NCI-H748 (cell line): Measurements from ENCODE around the gene SLC27A5.
"Not testable (repeated sequence)": the region's sequence is repeated elsewhere in the genome, so short reads cannot be mapped to it uniquely, and the experiment has no call there.

ENCODE experiments used
- DNase-seq: peaks from one replicate; lab custom pipeline; 2025; ENCODE audit not compliant: unreplicated experiment; lab: John Stamatoyannopoulos, UW

Gene SLC27A5

DNA sequence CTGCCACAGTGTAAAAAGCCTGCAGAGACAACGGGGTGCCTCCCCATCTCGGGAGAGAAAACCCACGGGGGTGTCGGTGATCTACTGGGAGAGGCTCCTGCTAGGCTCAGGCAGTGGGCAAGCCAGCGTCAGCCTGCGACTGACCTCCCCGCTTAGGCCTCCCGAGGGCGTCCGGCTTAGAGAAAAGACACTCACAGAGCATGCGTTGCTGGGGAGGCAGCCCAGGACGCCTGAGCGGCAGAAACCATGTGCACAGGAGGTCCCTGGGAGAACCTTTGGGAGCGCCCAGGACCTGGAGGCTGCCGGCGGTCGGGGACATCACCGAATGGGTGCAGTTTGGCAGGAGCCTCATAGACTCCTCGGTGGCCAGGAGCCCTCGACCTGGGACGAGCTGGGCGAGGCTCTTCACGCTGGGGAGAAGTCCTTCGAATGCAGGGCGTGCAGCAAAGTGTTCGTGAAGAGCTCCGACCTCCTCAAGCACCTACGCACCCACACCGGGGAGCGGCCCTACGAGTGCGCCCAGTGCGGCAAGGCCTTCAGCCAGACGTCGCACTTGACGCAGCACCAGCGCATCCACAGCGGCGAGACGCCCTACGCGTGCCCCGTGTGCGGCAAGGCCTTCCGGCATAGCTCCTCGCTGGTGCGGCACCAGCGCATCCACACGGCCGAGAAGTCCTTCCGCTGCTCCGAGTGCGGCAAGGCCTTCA, 40.8 kb downstream of the SLC27A5 start:
- DNase-seq, result not testable (repeated sequence)

DNA sequence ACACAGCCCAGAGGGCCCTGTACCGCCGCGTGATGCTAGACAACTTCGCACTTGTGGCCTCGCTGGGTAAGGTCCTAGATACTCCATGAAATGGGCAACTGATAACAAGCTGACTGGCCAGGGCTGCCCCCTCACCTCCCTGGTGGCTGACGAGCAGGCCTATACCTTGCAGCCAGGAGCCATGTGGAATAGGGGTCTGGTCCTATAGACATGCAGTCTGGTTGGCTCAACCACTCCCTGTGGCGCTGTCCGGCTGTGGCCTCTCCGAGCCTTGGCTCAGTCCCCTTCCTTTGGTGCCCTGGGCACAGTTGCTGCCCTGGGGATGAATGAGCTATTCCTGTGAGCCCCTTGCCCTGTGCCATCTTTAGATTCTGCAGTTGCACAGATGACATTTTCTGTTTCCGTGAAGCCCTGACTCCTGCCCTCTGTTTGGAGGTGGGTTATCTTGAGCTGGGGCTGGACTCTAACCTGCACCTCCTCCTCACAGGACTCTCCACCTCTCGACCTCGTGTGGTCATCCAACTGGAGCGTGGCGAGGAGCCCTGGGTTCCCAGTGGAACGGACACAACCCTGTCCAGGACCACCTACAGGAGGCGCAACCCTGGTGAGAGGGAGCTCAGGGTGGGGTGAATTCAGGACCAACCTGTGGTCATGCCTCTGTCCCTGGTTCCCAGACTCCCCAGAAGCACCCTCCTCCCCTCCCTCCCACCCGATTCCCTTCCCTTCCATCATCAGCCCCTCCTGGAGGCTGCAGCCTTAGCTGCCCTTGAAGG, 42.4 kb downstream of the SLC27A5 start:
- DNase-seq, result no peak

DNA sequence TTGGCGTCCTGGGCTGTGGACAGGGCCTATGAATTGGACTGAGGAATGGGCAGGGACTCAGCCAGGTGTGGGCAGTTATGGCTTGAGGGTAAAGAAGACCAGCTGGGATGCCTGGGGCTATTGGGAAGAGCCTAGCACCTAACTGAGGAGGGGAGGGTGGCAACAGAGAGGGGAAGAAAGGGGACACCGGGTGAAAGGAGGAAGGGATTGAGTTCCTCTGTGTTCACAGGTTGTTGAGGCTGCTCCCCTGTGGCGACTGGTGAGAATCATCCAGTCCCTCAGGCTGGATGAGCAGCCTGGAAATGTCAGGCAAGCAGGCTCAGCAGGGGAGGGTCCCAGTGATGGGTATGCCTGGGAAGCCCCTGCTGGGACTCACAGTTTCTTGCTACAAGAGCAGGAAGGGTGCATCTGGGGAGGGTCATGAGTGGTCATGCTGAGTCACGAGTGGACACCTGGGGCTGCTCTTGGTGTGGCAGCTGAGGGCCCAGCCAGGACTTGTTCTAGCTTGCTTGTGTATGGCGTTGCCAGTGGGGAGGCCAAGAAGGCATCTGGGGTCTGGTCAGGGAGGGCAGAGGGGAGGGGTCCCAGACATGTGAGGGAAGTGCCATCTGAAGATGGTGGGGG, 43.5 kb downstream of the SLC27A5 start:
- no peak for DNase-seq

DNA sequence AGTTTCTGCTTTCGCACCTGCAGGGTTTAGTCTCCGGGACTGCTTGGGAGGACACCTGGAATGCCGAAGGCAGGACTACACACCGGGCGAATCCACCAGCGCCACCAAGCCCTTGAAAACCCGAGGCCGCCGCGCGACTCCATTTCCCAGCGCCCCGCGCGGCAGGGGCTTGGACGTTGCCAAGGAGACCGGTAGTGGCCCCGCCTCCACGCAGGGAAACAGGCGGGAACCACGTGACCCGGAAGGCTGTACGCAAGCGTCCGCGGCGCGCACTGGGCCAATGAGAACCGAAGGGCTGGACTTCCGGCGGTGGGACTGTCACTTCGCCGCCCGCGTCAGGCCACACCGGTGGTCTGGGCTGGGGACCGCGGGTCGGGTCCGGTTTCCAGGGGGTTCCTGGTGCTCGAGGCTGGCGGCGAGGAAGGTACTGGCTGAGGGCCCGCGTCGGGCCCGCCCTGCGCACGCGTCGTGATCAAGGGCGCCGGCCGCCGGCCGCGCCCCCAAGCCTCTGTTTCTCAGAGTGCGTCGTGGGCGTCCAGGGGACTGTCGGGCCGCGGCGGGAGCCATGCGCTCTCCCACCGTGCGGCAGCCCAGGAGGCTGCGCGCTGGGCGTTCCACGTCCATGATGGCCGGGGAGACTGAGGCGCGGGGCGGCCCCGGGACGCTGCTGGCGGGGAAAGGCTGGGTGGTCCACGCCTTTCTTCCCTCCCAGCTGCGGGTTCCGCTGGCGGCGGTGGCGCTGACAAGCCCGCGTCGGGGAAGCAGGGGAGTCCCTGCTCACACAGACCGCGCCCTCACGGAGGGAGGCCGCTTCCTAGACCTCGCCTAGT, 44.8 kb downstream of the SLC27A5 start, which contains the start of gene ZNF324:
ZNF324 (plus strand) TSS at position 321 of the 830 bp plus-strand sequence. CDS start 2,106 bp downstream, outside the sequence.
- DNase-seq, result peak; percentile 99

DNA sequence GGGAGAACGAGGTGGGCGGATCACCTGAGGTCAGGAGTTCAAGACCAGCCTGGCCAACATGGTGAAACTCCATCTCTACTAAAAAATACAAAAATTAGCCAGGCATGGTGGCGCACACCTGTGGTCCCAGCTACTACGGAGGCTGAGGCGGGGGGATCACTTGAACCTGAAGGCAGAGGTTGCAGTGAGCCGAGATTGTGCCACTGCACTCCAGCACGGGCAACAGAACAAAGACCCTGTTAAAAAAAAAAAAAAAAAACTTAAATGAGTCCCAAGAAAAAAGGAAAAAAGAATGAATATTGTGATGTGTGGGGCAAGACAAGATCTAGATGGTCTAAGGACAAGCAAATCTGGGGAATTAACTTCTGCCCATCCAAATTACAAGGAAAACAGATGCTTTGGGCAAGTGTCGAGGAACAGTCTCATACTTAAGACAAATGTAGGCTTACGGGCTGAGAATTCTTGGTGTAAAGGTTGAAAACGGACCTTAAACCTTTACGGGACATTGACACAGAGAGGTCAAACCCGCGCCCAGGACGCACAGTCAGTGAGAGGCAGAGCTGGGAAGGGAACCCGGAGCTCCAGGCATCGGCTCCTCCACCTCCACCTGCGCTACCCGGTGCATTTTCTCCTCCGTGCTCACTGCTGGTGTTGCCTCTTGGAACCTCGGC, 45.6 kb downstream of the SLC27A5 start:
- DNase-seq, result no peak

DNA sequence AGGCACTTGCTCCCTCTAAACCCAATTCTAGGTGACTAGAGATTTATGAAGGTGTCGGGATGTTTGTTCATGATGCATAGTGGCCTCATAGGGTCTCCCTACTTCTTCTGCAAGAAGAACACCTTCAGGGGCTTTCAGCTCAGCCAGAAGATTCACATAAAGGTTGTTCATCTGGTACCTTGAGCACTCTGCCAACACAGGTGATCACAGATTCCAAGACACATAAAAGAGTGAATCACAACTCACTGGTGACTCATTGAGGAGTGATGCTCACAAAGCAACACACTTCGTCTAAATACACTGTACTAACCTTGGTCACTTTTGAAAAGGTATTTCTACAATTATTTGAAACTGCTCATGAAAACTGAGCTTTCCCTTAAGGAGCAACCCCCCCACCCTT, 51.8 kb downstream of the SLC27A5 start:
- DNase-seq, result no peak

DNA sequence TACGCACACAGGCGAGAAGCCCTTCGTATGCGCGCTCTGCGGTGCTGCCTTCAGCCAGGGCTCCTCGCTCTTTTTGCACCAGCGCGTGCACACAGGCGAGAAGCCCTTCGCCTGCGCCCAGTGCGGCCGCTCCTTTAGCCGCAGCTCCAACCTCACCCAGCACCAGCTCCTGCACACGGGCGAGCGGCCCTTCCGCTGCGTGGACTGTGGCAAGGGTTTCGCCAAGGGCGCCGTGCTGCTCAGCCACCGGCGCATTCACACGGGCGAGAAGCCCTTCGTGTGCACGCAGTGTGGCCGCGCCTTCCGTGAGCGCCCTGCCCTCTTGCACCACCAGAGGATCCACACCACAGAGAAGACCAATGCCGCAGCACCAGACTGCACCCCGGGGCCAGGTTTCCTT, 55.7 kb downstream of the SLC27A5 start:
- no peak for DNase-seq

DNA sequence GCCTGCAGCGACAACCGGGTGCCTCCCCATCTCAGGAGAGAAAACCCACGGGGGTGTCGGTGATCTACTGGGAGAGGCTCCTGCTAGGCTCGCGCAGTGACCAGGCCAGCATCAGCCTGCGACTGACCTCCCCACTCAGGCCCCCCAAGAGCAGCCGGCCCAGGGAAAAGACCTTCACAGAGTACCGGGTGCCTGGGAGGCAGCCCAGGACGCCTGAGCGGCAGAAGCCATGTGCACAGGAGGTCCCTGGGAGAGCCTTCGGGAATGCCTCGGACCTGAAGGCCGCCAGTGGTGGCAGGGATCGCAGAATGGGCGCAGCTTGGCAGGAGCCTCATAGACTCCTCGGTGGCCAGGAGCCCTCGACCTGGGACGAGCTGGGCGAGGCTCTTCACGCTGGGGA, 56.5 kb downstream of the SLC27A5 start:
- DNase-seq, result no peak

DNA sequence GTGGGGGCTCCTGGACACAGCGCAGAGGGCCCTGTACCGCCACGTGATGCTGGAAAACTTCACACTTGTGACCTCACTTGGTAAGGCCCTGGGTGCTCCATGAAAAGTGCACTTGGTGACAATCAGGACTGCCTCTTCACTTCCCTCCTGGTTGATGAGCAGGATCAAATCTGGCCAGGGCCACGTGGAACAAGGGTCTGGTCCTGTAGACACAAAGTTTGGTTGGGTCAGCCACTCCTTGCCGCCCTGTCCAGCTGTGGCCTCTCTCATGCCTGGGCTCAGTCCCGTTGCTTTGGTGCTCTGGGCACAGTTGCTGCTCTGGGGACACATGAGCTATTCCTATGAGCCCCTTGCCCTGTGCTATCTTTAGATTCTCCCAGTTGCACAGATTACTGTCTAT, 58.0 kb downstream of the SLC27A5 start:
- no peak for DNase-seq

DNA sequence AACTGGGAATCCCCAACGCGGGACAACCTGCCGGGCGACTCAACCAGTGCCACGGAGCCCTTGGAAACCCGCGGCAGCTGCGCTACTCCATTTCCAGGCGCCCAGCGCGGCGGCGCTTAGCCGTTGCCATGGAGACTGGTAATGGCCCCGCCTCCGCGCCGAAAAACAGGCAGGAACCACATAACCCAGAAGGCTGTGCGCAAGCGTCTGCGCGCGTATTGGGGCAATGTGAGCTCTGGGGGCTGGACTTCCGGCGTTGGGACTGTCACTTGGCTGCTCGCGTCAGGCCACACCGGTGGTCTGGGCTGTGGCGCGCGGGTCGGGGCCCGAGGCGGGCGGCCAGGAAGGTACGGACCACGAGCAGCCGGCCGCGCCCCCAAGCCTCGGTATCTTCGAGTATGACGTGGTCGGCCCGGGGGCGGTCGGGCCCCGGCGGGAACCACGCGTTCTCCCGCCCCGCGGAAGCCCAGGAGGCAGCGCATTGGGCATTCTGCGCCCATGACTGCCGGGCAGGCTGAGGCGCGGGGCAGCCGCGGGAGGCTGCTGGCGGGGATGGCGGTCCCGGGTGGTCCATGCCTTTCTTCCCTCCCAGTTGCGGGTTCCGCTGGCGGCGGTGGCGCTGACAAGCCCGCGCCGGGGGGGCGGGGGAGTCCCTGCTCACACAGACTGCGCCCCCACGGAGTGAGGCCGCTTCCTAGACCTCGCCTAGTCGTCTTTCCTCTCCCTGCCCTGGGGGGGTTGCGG, 60.3 kb downstream of the SLC27A5 start, which contains the start of gene ZNF324B:
ZNF324B (plus strand) TSS at position 265 of the 744 bp plus-strand sequence. CDS start 2,080 bp downstream, outside the sequence.
- peak; percentile 99 for DNase-seq

DNA sequence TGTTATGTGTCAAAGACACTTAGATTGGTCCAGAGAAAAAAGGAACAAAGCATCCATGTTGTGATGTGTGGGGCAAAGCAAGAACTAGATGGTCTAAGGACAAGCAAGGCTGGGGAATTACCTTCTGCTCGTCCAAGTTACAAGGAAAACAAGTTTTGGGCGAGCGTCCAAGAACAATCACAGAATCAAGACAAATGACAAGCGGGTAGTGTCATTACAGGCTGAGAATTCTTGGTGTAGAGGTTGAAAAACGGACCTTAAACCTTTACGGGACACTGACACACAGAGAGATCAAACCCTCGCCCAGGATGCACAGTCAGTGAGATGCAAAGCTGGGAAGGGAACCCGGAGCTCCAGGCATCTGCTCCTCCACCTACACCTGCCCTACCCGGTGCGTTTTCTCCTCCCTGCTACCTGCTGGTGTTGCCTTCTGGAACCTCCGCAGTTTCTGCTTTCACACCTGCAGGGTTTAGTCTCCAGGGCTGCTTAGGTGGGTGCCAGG, 60.9 kb downstream of the SLC27A5 start:
- DNase-seq, result no peak

DNA sequence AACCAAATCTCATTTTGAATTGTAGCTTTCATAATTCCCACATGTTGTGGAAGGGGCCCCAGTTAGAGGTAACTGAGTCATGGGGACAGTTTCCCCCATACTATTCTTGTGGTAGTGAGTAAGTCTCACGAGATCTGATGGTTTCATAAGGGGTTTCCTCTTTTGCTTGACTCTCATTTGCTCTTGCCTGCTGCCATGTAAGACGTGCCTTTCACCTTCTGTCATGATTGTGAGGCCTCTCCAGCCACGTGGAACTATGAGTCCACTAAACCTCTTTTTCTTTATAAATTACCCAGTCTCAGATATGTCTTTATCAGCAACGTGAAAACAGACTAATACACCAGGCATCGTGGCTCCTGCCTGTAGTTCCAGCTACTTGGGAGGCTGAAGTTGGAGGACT, 61.8 kb downstream of the SLC27A5 start:
- DNase-seq, result not testable (repeated sequence)

DNA sequence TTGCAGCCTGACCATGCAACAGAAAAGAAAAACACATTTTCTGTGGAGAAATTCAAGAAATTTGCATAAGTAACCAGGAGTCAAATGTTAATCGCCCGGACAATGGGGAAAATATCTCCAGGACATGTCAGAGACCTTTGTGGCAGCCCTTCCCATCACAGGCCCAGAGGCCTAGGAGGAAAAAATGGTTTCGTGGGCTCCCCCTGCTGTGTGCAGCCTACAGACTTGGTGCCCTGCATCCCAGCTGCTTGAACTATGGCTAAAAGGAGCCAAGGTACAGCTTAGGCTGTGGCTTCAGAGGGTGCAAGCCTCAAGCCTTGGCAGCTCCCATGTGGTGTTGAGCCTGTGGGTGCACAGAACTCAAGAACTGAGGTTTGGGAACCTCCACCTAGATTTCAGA, 62.9 kb downstream of the SLC27A5 start:
- not testable (repeated sequence) for DNase-seq
